Keratinocyte (primary cell): ENCODE data around the gene MCM5. TPM values are rescaled to one million over a fixed set of nuclear protein-coding genes. Genes with fewer than 3 reads are reported as not detected.

ENCODE experiments used
- DNase-seq: peaks from one replicate; pipeline ENCODE4 v3.0.0-alpha.2; 2011; ENCODE audit warnings: low read depth, missing footprints, low spot score
- FAIRE-seq: peaks from 2 replicates; lab custom pipeline; 2011; peaks lifted over from hg19 to GRCh38; lab: Jason Lieb, UNC
- H2AFZ ChIP-seq: 2 replicates; pipeline ENCODE4 v1.6.0; 2012; ENCODE audit warnings: low read length, control low read depth, inconsistent platforms; ENCODE audit not compliant: control insufficient read depth
- H3K27ac ChIP-seq: 2 replicates; pipeline ENCODE4 v1.5.1; 2011; ENCODE audit warnings: low read length; ENCODE audit not compliant: control insufficient read depth, insufficient read depth
- H3K27me3 ChIP-seq: 3 replicates; pipeline ENCODE4 v1.6.0; 2011; ENCODE audit warnings: low read length; ENCODE audit not compliant: control insufficient read depth, insufficient read depth; ENCODE audit errors: extremely low read depth
- H3K36me3 ChIP-seq, 2 experiments: 2 replicates in 1 of 2; 3 replicates in 1 of 2; pipeline ENCODE4 v1.5.1; 2011; ENCODE audit warnings: low read length in 2 of 2, mild to moderate bottlenecking in 1 of 2; ENCODE audit not compliant: control insufficient read depth in 2 of 2, insufficient read depth in 2 of 2; ENCODE audit errors: extremely low read depth in 1 of 2
- H3K4me1 ChIP-seq: 3 replicates; pipeline ENCODE4 v1.5.1; 2011; ENCODE audit warnings: low read length; ENCODE audit not compliant: control insufficient read depth, insufficient read depth; ENCODE audit errors: extremely low read depth
- H3K4me2 ChIP-seq: 3 replicates; pipeline ENCODE4 v1.6.0; 2011; ENCODE audit warnings: low read depth, low read length; ENCODE audit not compliant: control insufficient read depth, insufficient read depth; ENCODE audit errors: extremely low read depth
- H3K4me3 ChIP-seq, 3 experiments: fragments of 200-600 bp in 1 of 3; sonication (generic) in 1 of 3; 2 replicates in 2 of 3; 3 replicates in 1 of 3; pipeline ENCODE4 v1.5.1; 2011 to 2016; ENCODE audit warnings: low read length in 3 of 3, mild to moderate bottlenecking in 3 of 3, control low read depth in 2 of 3, inconsistent platforms in 1 of 3, low read depth in 1 of 3, mixed read lengths in 1 of 3, mixed run types in 1 of 3, moderate library complexity in 1 of 3; ENCODE audit not compliant: control insufficient read depth in 2 of 3, insufficient read depth in 2 of 3; ENCODE audit errors: extremely low read depth in 1 of 3
- H3K79me2 ChIP-seq: 2 replicates; pipeline ENCODE4 v1.6.0; 2012; ENCODE audit warnings: low read length; ENCODE audit not compliant: control insufficient read depth, insufficient read depth
- H3K9ac ChIP-seq: 3 replicates; pipeline ENCODE4 v1.6.0; 2011; ENCODE audit warnings: low read length; ENCODE audit not compliant: control insufficient read depth, insufficient read depth; ENCODE audit errors: extremely low read depth
- H3K9me1 ChIP-seq: 3 replicates; pipeline ENCODE4 v1.6.0; 2011; ENCODE audit warnings: low read length; ENCODE audit not compliant: control insufficient read depth, insufficient read depth; ENCODE audit errors: extremely low read depth
- H3K9me3 ChIP-seq: 2 replicates; pipeline ENCODE4 v1.5.1; 2012; ENCODE audit warnings: low read depth, low read length; ENCODE audit not compliant: control insufficient read depth
- H4K20me1 ChIP-seq: 3 replicates; pipeline ENCODE4 v1.6.0; 2011; ENCODE audit warnings: low read length; ENCODE audit not compliant: control insufficient read depth, insufficient read depth; ENCODE audit errors: extremely low read depth
- CTCF ChIP-seq, 3 experiments: IDR thresholded peaks in 1 of 3; conservative IDR thresholded peaks in 1 of 3; optimal IDR thresholded peaks in 1 of 3; 2 replicates in 2 of 3; 3 replicates in 1 of 3; pipeline versions ENCODE3 to v1.5.1; 2011; ENCODE audit warnings: low read length in 3 of 3, mild to moderate bottlenecking in 3 of 3, moderate library complexity in 2 of 3, control low read depth in 1 of 3, inconsistent platforms in 1 of 3; ENCODE audit not compliant: insufficient read depth in 2 of 3; ENCODE audit errors: extremely low read depth in 1 of 3
- EZH2 ChIP-seq: IDR thresholded peaks from one replicate; pipeline ENCODE4 v1.6.1; 2012; ENCODE audit warnings: inconsistent platforms, mild to moderate bottlenecking, low read length, moderate library complexity
- dilution Hi-C: fragments of 300-500 bp; cut with MboI; formaldehyde crosslinking; loops from one replicate; pipeline ENCODE4 v1.7.0; 2020; ENCODE audit warnings: low sequenced_read_pairs; ENCODE audit not compliant: extremely low pct_ligation_motif_present
- polyA plus RNA-seq, 5 experiments: library from polyadenylated mRNA; depleted of rRNA in 3 of 5; stranded (reverse) in 3 of 5; stranded (forward) in 1 of 5; unstranded in 1 of 5; fragments of >200 nt; gene quantifications; 1 replicate in 1 of 5; 2 replicates in 3 of 5; 3 replicates in 1 of 5; pipeline versions ENCODE4 v1.2.1 to v1.2.3, GENCODE V29; 2011 to 2012; ENCODE audit warnings: missing spikeins in 2 of 5, low read depth in 1 of 5, low replicate concordance in 1 of 5

The MCM5 gene
- polyA plus RNA-seq, 1 donor (not counting 4 experiments of a cell fraction or from before 2014, with no cell fraction given): 24.4 TPM

GRCh38 chr22:35383679-35384071, 16.3 kb upstream of the MCM5 start:
- Histone ChIP-seq H3K4me1 (peaks cover 9% of the 10 kb centered on the region), H3K9ac (no peak overlapping the region), H3K4me2 (no peak overlapping the region), H2AFZ (no peak overlapping the region), H3K9me3 (no peaks in the 10 kb centered on the region), H3K27me3 (no peaks in the 10 kb centered on the region), H3K4me3 (no peak overlapping the region), H3K9me1 (no peaks in the 10 kb centered on the region), H3K36me3 (peaks cover 0 to 11% of the 10 kb centered on the region in 2 experiments), H4K20me1 (no peaks in the 10 kb centered on the region), H3K79me2 (no peaks in the 10 kb centered on the region), H3K27ac (no peak overlapping the region)
- TF ChIP-seq CTCF (optimal IDR thresholded peaks at IDR 0.05 in 1 of 3, IDR thresholded peaks at IDR 0.05 in 1 of 3, conservative IDR thresholded peaks at IDR 0.05 in 1 of 3; ENCODE audit: extremely low read depth in 1 of 3, insufficient read depth in 2 of 3, low read length in 3 of 3) (no peak), EZH2 (no peak)
- FAIRE-seq (no peak), DNase-seq (no peak)
- dilution Hi-C loops: no loop called here

GRCh38 chr22:35384527-35384926, 15.4 kb upstream of the MCM5 start:
- Histone ChIP-seq H3K79me2 (no peaks in the 10 kb centered on the region), H3K36me3 (peaks cover 0 to 11% of the 10 kb centered on the region in 2 experiments), H3K9me1 (no peaks in the 10 kb centered on the region), H2AFZ (no peak overlapping the region), H3K9me3 (no peaks in the 10 kb centered on the region), H3K27ac (no peak overlapping the region), H3K27me3 (no peaks in the 10 kb centered on the region), H3K4me2 (no peak overlapping the region), H3K4me3 (no peak overlapping the region), H3K4me1 (peaks cover 9% of the 10 kb centered on the region), H3K9ac (no peak overlapping the region), H4K20me1 (no peaks in the 10 kb centered on the region)
- TF ChIP-seq CTCF (optimal IDR thresholded peaks at IDR 0.05 in 1 of 3, IDR thresholded peaks at IDR 0.05 in 1 of 3, conservative IDR thresholded peaks at IDR 0.05 in 1 of 3; ENCODE audit: extremely low read depth in 1 of 3, insufficient read depth in 2 of 3, low read length in 3 of 3) (no peak), EZH2 (no peak)
- DNase-seq: no peak
- dilution Hi-C loops: no loop called here
- no peak for FAIRE-seq
